HL-60 (cell line): Measurements from ENCODE around the gene WNT7A.

Source experiments
- DNase-seq, 2 experiments: peaks; one replicate each; pipeline ENCODE4 v3.0.0-alpha.2; 2010 to 2020; ENCODE audit warnings: low read depth in 1 of 2, low spot score in 1 of 2
- H3K27ac ChIP-seq: fragments of 250-450 bp; sonication (Bioruptor Pico); replicated peaks from 2 replicates; pipeline ENCODE4 v1.5.1; 2020; ENCODE audit warnings: mild to moderate bottlenecking, moderate library complexity
- H3K27me3 ChIP-seq: fragments of 250-450 bp; sonication (Bioruptor Pico); 2 replicates; pipeline ENCODE4 v1.5.1; 2021; ENCODE audit warnings: mild to moderate bottlenecking, moderate library complexity; ENCODE audit not compliant: insufficient read depth, poor library complexity, severe bottlenecking
- H3K4me3 ChIP-seq: replicated peaks from 2 replicates; pipeline ENCODE4 v1.5.1; 2011; ENCODE audit warnings: mild to moderate bottlenecking, control low read depth, low read length; ENCODE audit not compliant: insufficient read depth
- CTCF ChIP-seq: IDR thresholded peaks from one replicate; pipeline ENCODE4 v1.5.1; 2011; ENCODE audit warnings: low read length, control low read depth, inconsistent platforms; ENCODE audit not compliant: insufficient read depth
- GABPA ChIP-seq: IDR thresholded peaks from 2 replicates; pipeline ENCODE4 v1.6.1; 2012; ENCODE audit warnings: low read depth
- POLR2AphosphoS5 ChIP-seq: IDR thresholded peaks from 2 replicates; pipeline ENCODE4 v1.6.1; 2012; ENCODE audit warnings: low read depth
- REST ChIP-seq: IDR thresholded peaks from 2 replicates; pipeline ENCODE4 v1.6.1; 2012; ENCODE audit warnings: low read depth; ENCODE audit not compliant: insufficient replicate concordance
- SPI1 ChIP-seq: IDR thresholded peaks from 2 replicates; pipeline ENCODE4 v1.6.1; 2012; ENCODE audit warnings: low read depth, mild to moderate bottlenecking, borderline replicate concordance

The WNT7A gene

GRCh38 chr3:13854492-13854891 is 25.4 kb downstream of the WNT7A start:
- no peak for TF ChIP-seq GABPA
- TF ChIP-seq SPI1 = no peak
- no peak for TF ChIP-seq CTCF
- TF ChIP-seq REST = no peak
- TF ChIP-seq POLR2AphosphoS5 = no peak
- peaks cover 8% of the 10 kb centered on the region for H3K27me3 ChIP-seq

GRCh38 chr3:13853978-13854296 is 25.9 kb downstream of the WNT7A start:
- Histone ChIP-seq H3K4me3 (no peak overlapping the region), H3K27me3 (peaks cover 8% of the 10 kb centered on the region), H3K27ac (no peak overlapping the region)
- TF ChIP-seq POLR2AphosphoS5 (no peak), SPI1 (no peak), GABPA (no peak), CTCF (no peak), REST (no peak)
- DNase-seq = no peak

More at GRCh38 chr3:13854492-13854891, 25.4 kb downstream of the WNT7A start:
- no peak for DNase-seq
- no peak overlapping the region for H3K27ac ChIP-seq
- H3K4me3 ChIP-seq = no peak overlapping the region

GRCh38 chr3:13853256-13853977 is 26.5 kb downstream of the WNT7A start:
- no peak overlapping the region for H3K27ac ChIP-seq
- H3K4me3 ChIP-seq = no peak overlapping the region
- TF ChIP-seq SPI1 (no peak), GABPA (no peak), POLR2AphosphoS5 (no peak), REST (no peak), CTCF (no peak)
- no peak for DNase-seq
- H3K27me3 ChIP-seq = peaks cover 8% of the 10 kb centered on the region
